HG03159 (cell line): ENCODE results near the gene RIPPLY2.
"Not testable (repeated sequence)": the region's sequence is repeated elsewhere in the genome, so short reads cannot be mapped to it uniquely, and the experiment has no call there.

Source experiments
- ATAC-seq: cut with Tn5 transposase; IDR thresholded peaks from one replicate; pipeline ENCODE4 v1.9.1; 2021; ENCODE audit warnings: mild to moderate bottlenecking, moderate library complexity; ENCODE audit not compliant: unreplicated experiment

RIPPLY2 gene

DNA sequence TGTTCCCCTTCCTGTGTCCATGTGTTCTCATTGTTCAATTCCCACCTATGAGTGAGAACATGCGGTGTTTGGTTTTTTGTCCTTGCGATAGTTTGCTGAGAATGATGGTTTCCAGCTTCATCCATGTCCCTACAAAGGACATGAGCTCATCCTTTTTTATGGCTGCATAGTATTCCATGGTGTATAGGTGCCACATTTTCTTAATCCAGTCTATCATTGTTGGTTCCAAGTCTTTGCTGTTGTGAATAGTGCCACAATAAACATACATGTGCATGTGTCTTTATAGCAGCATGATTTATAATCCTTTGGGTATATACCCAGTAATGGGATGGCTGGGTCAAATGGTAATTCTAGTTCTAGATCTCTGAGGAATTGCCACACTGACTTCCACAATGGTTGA is 43.9 kb downstream of the RIPPLY2 start:
- not testable (repeated sequence) for ATAC-seq

DNA sequence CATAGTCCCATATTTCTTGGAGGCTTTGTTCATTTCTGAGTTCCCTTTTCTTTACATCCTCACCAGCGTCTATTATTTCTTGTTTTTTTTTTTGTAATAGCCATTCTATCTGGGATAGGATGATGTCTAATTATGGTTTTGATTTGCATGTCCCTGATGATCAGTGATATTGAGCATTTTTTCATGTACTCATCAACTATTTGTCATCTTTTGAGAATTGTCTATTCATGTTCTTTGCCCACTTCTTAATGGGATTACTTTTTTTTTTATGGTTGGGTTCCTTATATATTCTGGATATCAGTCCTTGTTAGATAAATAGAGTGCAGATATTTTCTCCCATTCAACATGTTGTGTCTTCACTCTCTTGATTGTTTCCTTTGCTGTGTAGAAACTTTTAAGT is 48.5 kb downstream of the RIPPLY2 start:
- no peak for ATAC-seq

DNA sequence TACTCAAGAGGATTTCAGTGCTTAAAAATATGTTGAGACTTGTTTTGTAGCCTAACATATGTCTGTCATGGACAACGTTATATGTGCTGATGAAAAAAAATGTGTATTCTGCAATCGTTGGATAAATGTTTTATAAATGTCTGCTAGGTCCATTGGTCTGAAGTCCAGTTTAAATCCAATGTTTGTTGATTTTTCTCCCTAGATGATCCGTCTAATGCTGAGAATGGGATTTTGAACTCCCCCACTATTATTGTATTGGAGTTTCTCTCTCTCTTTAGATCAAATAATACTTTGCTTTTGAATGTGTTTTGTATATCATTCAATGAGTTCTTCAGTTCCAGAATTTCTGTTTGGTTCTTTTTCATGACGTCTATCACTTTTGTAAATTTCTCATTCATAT is 51.2 kb downstream of the RIPPLY2 start:
- no peak for ATAC-seq

DNA sequence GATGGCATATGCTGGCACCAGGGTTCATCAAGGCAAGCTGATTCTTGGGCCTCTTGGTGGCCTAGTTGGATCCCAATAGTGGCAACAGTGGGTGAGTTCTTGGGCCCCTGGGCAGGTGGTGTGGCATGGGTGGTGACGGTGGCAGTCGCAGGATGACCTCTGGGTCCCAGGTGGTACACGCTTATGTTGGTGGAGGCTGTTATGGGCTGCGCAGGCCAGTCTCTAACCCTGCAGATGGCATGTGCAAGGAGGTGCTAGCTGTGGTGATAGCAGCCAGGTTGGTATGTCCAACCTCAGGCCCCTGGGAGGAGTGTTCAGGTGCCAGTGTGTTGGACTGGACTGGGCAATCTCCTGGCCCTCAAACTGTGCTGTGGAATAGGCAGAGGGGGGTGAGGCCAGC is 52.5 kb downstream of the RIPPLY2 start:
- no peak for ATAC-seq
